Ishikawa (cell line): ENCODE results near the gene EXOC3.

Source experiments
- EP300 ChIP-seq: IDR thresholded peaks from 2 replicates; pipeline ENCODE4 v1.6.1; 2012; ENCODE audit warnings: borderline replicate concordance
- FOXM1 ChIP-seq: IDR thresholded peaks from 2 replicates; pipeline ENCODE4 v1.6.1; 2012; ENCODE audit warnings: low read depth, borderline replicate concordance
- NFIC ChIP-seq: IDR thresholded peaks from 2 replicates; pipeline ENCODE4 v1.6.1; 2012
- TAF1 ChIP-seq: IDR thresholded peaks from 2 replicates; pipeline ENCODE4 v1.6.1; 2012; ENCODE audit warnings: low read depth, mild to moderate bottlenecking
- YY1 ChIP-seq: IDR thresholded peaks from 2 replicates; pipeline ENCODE4 v1.6.1; 2012; ENCODE audit warnings: low read depth
- TF ChIP-seq, protein P1 (sequence below): IDR thresholded peaks from 2 replicates; pipeline ENCODE4 v1.6.1; 2012
- TF ChIP-seq, protein P2 (sequence below): IDR thresholded peaks from 2 replicates; pipeline ENCODE4 v1.6.1; 2012; ENCODE audit warnings: low read depth, mild to moderate bottlenecking

GRCh38 chr5:482021-482420 lies 39.0 kb downstream of the EXOC3 start:
- TF ChIP-seq EP300 (no peak), TAF1 (no peak), YY1 (no peak), FOXM1 (no peak), NFIC (no peak)
- TF ChIP-seq, protein P1, sequence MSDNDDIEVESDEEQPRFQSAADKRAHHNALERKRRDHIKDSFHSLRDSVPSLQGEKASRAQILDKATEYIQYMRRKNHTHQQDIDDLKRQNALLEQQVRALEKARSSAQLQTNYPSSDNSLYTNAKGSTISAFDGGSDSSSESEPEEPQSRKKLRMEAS, result no peak
- TF ChIP-seq, protein P2, sequence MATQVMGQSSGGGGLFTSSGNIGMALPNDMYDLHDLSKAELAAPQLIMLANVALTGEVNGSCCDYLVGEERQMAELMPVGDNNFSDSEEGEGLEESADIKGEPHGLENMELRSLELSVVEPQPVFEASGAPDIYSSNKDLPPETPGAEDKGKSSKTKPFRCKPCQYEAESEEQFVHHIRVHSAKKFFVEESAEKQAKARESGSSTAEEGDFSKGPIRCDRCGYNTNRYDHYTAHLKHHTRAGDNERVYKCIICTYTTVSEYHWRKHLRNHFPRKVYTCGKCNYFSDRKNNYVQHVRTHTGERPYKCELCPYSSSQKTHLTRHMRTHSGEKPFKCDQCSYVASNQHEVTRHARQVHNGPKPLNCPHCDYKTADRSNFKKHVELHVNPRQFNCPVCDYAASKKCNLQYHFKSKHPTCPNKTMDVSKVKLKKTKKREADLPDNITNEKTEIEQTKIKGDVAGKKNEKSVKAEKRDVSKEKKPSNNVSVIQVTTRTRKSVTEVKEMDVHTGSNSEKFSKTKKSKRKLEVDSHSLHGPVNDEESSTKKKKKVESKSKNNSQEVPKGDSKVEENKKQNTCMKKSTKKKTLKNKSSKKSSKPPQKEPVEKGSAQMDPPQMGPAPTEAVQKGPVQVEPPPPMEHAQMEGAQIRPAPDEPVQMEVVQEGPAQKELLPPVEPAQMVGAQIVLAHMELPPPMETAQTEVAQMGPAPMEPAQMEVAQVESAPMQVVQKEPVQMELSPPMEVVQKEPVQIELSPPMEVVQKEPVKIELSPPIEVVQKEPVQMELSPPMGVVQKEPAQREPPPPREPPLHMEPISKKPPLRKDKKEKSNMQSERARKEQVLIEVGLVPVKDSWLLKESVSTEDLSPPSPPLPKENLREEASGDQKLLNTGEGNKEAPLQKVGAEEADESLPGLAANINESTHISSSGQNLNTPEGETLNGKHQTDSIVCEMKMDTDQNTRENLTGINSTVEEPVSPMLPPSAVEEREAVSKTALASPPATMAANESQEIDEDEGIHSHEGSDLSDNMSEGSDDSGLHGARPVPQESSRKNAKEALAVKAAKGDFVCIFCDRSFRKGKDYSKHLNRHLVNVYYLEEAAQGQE, result no peak
